ENCODE data around the gene ARHGEF33.

Gene ARHGEF33

DNA sequence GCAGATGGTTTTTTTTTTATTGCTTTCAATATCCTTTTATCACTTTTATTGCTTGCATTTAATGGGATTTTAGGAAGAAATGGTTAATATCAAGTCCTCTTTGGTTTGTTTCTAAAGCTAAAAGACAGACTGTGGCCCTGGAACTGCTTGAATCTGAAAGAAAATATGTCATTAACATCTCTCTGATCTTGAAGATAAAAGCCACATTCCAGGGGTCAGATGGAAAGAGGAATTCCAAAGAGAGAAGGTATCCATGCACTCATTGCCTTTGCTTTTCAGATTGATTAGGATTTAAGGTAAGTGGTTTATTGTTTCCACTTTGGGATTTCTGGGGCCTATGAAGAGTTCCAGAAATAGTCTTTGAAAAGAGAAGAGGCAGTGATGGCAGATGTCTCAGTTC, 54.1 kb downstream of the ARHGEF33 start:
- no peak overlapping the region for H3K4me3 ChIP-seq (ENCODE audit: low read length)
- no peak for DNase-seq (ENCODE audit: low read depth)
- TF ChIP-seq, protein P1, sequence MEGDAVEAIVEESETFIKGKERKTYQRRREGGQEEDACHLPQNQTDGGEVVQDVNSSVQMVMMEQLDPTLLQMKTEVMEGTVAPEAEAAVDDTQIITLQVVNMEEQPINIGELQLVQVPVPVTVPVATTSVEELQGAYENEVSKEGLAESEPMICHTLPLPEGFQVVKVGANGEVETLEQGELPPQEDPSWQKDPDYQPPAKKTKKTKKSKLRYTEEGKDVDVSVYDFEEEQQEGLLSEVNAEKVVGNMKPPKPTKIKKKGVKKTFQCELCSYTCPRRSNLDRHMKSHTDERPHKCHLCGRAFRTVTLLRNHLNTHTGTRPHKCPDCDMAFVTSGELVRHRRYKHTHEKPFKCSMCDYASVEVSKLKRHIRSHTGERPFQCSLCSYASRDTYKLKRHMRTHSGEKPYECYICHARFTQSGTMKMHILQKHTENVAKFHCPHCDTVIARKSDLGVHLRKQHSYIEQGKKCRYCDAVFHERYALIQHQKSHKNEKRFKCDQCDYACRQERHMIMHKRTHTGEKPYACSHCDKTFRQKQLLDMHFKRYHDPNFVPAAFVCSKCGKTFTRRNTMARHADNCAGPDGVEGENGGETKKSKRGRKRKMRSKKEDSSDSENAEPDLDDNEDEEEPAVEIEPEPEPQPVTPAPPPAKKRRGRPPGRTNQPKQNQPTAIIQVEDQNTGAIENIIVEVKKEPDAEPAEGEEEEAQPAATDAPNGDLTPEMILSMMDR (conservative IDR thresholded peaks at IDR 0.05; ENCODE audit: low read length), result no peak

DNA sequence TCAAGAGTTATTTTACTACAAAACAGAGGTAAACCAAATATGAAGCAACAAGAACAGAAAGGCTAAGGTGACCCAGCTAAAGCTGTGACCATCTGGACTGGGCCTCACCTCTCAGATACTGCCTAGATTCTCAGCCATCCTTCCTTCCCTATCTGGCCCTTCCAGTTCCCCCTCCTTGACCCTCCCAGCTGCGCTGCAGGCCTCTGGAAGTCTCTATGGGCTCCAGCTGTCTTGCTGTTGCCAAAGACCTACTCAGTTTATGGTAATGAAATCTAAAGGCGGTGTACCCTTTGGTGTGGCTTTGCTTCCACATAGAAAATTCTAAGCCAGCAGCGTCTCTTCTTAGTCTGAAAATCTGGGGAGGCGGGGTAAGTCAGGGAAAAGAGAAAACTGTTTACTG, 55.7 kb downstream of the ARHGEF33 start:
- H3K4me3 ChIP-seq (ENCODE audit: low read length), result no peak overlapping the region
- DNase-seq (ENCODE audit: low read depth), result no peak
- TF ChIP-seq, protein P1 (conservative IDR thresholded peaks at IDR 0.05; ENCODE audit: low read length), result no peak

DNA sequence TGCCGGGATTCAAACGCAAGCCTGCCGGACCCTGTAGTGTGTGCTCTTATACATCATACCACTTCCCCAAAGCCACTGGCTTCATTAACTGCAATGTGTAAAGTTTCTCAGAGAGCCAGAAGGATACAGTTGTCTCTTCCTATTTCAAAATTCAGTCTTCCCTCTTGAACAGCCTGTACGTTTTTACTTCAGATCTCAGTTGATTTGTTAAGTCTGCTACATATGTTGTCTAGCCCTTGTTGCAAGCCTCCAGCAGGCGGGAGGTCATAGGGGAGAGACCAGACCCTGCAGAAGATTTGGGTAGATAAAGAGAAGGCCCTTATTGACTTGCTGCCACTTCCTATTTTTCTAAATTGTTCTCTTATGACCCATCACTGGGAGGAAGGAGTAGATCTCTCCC, 56.2 kb downstream of the ARHGEF33 start:
- H3K4me3 ChIP-seq (ENCODE audit: low read length), result no peak overlapping the region
- no peak for DNase-seq (ENCODE audit: low read depth)
- TF ChIP-seq, protein P1 (conservative IDR thresholded peaks at IDR 0.05; ENCODE audit: low read length), result no peak

- TF ChIP-seq, protein P1 (conservative IDR thresholded peaks at IDR 0.05; ENCODE audit: low read length), result peak; percentile 76
- peak; percentile 64 for DNase-seq (ENCODE audit: low read depth)
- no peak overlapping the region for H3K4me3 ChIP-seq (ENCODE audit: low read length)
These were observed 57.9 kb downstream of the ARHGEF33 start for GRCh38 chr2:38947241-38948239.

- TF ChIP-seq, protein P1 (conservative IDR thresholded peaks at IDR 0.05; ENCODE audit: low read length), result no peak
- no peak overlapping the region for H3K4me3 ChIP-seq (ENCODE audit: low read length)
- DNase-seq (ENCODE audit: low read depth), result no peak
These were observed 58.8 kb downstream of the ARHGEF33 start for GRCh38 chr2:38948387-38948882.

DNA sequence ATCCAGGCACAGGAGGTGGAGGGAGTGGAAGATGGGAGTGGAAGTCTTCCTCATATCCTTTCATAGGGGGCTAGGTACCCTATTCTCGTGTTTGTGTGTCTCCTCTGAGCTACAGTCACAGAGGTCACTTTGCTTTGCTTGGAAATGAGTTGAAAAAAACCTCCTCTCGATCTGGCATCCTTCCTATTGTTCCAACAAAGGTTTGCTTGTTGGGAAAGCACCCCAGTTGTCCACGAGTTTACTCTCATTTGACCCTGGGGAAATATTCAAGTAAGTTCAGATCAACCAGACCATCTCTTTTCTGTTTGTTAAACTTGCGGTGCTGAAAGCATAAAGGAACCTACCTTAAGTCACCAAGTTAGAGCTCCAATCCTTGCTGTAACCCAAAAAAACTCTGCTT, 59.3 kb downstream of the ARHGEF33 start:
- TF ChIP-seq, protein P1 (conservative IDR thresholded peaks at IDR 0.05; ENCODE audit: low read length), result no peak
- DNase-seq (ENCODE audit: low read depth), result no peak
- H3K4me3 ChIP-seq (ENCODE audit: low read length), result no peak overlapping the region

DNA sequence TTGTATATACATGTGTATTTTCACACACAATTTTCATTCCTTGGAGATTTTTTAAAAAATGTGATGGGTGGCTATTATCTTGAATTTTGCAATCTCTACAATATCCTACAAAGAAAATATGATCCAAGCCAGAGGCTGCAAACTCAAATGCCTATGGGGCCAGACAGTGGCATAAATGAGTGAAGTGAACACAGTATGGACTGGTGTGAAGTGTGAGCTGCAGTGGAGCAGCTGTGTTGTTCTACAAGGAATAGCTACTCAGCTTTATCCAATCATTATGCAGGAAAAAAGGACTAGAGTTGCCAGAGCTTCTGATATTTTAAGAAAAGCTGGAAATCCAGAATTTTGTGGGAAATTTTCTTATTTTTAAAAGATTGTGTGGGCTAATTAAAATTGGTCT, 62.1 kb downstream of the ARHGEF33 start:
- H3K4me3 ChIP-seq (ENCODE audit: low read length), result no peak overlapping the region
- DNase-seq (ENCODE audit: low read depth), result no peak
- TF ChIP-seq, protein P1 (conservative IDR thresholded peaks at IDR 0.05; ENCODE audit: low read length), result no peak

Data from AG10803 (cell line).